GM18511 (cell line): Measurements from ENCODE around the gene MTF2.
"Not testable (repeated sequence)": the region's sequence is repeated elsewhere in the genome, so short reads cannot be mapped to it uniquely, and the experiment has no call there.

Experiments
- ATAC-seq: cut with Tn5 transposase; IDR thresholded peaks from one replicate; pipeline ENCODE4 v1.9.1; 2021; ENCODE audit warnings: mild to moderate bottlenecking, moderate library complexity; ENCODE audit not compliant: unreplicated experiment

Gene MTF2

DNA sequence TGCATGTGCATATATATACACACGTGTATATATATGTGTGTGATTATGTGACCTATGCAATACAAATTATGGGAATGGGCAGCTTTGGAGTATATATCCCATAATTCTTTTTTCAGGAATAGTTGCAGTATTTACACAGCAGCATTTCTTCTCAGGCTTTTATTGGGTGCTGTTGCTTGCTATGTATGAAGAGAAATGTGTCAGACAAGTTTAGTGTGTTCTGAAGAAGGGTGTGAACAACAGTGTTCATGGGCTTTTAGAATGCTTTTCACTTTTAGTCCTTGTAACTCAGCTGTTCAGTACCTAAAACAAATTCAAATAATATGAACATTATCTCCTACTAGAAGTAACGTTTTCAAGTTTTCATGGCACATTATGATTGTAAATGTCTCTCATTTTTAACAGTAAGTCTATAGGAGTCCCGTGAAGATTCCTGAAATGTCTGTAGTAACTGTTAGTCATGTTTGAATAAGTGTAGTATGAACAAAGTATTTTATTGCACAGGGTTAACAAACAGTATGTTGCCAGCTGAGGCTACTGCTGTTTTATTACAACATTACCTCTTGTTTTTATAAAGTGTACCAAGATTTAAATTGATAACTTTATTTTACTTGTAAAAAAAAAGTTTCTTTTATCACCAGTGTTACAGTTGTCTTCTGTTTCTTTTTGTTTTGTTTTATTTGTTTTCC lies 58.7 kb downstream of the MTF2 start:
- ATAC-seq = no peak

DNA sequence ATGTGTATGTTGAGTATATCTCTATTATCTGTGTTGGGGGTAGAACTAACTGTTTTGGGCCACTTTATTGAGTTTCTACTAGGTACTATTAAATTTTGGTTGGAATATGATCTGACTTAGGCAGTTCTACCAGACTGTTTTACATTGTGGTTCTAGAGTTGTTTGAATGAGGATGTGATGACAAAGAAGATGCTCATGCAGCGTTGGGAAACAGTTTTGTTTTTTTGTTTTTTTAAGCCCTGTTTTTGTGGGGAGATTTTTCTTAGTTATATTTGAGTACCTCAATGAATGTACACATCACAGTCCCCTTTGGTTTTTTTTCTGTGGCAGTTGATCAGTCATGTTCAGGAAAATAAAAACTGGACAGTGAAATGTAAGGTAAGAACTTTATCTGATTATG lies 61.0 kb downstream of the MTF2 start:
- ATAC-seq = no peak

- ATAC-seq = no peak
Measured at GRCh38 chr1:93142161-93142560, 63.1 kb downstream of the MTF2 start.

DNA sequence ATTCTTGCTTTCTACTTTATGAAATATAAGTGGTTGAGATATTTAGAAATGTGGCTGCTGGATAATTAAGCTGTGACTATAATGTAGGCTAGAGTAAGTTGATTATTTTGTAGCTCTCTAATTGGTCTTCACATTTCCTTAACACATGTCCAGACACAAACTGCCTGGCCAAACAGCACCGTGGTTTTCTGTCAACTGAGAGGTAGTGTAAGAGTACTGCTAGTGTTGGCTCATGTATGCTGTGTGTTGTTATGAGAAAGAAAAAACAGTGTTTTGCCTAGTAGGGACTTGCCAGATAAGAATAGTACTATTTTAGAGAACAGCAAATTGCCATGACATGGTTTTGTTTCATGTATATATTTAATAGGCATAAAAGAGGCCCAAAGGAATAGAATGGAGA lies 64.1 kb downstream of the MTF2 start:
- no peak for ATAC-seq

DNA sequence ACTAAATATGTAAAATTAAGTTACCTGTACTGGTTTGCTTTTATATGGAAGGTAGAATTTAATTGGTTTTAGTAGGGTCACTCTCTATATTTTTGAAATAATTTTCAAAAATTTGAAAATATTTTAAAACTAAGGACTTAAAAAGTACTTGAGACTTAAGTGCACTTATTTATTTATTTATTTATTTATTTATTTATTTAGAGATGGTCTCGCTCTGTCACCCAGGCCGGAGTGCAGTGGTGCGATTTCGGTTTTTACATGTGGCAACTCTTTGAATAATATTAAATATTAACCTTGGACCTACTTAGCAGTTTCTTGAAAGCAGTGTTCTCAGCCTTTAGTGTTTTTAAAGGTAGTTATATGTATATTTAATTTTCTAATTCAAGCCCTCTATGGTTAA lies 64.7 kb downstream of the MTF2 start:
- ATAC-seq = no peak

DNA sequence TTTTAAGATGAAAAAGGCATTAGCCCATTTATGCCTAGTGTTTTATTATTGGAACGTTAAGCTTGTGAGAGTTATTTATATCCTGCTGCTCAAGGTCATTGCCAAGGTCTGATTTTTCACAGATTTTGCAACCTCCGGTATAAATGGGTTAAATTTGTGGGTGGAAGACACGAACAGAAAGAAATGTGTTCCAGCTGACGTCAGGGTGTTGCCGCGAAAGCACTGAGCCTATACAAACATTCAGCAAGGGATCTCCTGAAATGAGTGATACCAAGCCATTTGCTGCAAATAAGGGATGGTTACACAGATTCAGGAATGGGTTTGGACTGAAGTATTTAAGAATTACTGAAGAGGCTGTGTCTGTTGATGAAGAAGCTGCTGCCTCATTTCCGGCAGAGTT lies 68.9 kb downstream of the MTF2 start:
- ATAC-seq = no peak

GRCh38 chr1:93150729-93151128 lies 71.6 kb downstream of the MTF2 start:
- ATAC-seq = no peak

GRCh38 chr1:93151474-93151873 lies 72.4 kb downstream of the MTF2 start:
- ATAC-seq = no peak

DNA sequence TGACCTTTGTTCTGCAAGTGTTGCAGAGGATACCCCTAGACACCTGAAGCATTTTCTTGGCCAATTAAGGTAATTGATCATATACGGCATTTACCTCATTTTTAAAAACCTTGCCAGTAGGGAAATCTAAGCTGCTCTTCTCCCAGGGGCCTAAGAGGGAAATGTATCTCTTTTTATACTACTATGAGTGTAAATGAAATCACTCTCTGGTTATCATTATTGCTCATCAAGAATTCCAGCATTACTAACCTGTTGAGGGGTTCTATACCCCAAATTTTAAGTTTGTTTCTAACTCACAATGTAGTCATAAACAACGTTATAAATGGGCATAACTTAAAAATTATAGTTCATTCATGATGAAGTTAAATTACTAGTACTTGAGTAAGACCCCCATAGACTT lies 73.8 kb downstream of the MTF2 start:
- no peak for ATAC-seq

- ATAC-seq = no peak
Measured at GRCh38 chr1:93154898-93155297, 75.8 kb downstream of the MTF2 start.

GRCh38 chr1:93155335-93155734 lies 76.3 kb downstream of the MTF2 start:
- ATAC-seq = no peak

GRCh38 chr1:93159337-93159736 lies 80.3 kb downstream of the MTF2 start:
- ATAC-seq = no peak

DNA sequence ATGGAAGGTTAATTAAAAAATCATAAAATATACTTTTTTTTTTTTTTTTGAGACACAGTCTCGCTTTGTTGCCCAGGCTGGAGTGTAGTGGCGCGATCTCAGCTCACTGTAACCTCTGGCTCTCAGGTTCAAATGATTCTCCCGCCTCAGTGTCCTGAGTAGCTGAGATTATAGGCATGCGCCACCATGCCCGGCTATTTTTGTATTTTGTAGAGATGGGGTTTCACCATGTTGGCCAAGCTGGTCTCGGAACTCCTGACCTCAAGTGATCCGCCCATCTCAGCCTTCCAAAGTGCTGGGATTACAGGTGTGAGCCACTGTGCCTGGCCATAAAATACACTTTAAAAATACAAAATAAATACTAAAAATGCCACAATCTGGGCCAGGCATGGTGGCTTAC lies 84.2 kb downstream of the MTF2 start:
- ATAC-seq = not testable (repeated sequence)

DNA sequence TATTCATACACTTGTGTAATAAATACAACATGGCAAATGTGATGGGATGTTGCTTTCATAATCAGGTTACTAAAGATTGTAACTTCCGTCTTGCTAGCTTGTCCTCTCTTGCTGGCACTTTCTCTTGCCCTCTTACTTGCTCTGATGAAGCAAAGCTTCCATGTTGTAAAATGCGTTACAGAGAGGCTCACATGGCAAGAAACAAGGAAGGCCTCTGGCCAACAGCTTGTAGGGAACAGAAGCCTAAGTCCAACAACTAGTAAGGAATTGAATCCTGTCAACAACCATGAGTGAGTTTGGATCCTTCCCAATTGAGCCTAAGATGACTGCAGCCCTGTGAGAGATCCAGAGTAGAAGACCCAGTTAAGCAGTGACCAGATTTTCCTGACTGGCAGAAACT lies 85.7 kb downstream of the MTF2 start:
- ATAC-seq = no peak

DNA sequence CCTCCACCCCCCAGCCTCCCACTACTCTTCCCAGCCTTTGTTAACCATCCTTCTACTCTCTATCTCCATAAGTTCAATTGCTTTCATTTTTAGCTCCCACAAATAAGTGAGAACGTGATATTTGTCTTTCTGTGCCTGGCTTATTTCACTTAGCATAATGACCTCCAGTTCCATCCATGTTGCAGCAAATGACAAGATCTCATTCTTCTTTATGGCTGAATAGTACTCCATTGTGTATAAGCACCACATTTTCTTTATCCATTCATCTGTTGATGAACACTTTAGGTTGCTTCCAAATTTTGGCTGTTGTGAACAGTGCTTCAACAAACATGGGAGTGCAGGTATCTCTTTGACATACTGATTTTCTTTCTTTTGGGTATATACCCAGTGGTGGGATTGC lies 86.8 kb downstream of the MTF2 start:
- not testable (repeated sequence) for ATAC-seq

DNA sequence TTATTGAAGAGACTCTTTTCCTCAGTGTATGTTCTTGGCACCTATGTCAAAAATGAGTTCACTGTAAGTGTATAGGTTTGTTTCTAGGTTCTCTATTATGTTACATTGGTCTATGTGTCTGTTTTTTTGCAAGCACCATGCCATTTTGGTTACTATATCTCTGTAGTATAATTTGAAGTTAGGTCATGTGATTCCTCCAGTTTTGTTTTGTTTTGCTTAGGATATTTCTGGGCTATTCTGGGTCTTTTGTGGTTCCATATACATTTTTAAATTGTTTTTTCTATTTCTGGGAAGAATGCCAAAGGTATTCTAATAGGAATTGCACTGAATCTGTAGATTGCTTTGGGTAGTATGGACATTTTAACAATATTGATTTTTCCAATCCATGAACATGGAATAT lies 87.9 kb downstream of the MTF2 start:
- ATAC-seq = no peak

- ATAC-seq = not testable (repeated sequence)
Measured at GRCh38 chr1:93170141-93170678, 91.1 kb downstream of the MTF2 start.

GRCh38 chr1:93171549-93172034 lies 92.5 kb downstream of the MTF2 start:
- ATAC-seq = no peak

DNA sequence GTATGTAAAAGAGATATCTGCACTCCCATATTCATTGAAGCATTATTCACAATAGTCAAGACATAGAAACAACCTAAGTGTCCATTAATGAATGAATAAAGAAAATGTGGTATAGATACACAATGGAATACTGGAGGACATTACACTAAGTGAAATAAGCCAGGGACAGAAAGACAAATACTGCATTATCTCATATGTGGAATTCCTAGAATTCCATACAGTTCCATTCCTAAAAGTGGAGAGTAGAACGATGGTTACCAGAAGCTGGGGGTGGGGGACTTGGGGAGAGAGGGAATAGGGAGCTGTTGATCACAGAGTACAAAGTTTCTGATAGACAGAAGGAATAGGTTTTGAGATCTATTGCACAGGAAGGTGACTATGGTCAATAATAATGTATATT lies 93.7 kb downstream of the MTF2 start:
- no peak for ATAC-seq

DNA sequence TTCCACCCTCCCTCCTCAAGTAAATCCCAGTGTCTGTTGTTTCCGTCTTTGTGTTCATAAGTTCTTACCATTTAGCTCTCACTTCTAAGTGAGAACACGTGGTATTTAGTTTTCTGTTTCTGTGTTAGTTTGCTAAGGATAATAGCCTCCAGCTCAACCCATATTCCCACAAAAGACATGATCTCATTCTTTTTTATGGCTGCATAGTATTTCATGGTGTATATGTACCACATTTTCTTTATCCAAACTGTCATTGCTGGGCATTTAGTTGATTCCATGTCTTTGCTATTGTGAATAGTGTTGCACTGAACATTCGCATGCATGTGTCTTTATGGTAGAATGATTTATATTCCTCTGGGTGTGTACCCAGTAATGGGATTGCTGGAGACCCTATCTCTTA lies 95.6 kb downstream of the MTF2 start:
- not testable (repeated sequence) for ATAC-seq

DNA sequence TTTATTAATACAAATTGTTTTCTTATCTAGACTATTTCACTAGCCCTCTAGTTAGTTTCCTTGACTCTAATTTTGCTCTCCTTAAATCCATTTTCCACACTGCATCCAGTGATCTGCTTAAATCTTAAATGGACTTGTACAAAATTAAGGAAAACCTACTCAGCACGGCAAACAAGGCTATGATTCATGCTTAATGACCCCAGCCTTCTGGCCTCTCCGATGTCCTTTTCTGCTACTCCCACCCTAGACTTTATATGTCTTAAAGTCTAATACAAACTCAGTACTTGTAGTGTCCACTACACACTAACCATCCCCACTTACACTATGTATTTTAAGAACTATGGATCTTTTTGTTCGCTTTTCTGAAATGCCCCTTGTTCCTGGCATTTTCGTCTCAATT lies 98.9 kb downstream of the MTF2 start:
- ATAC-seq = no peak

- ATAC-seq = no peak
Measured at GRCh38 chr1:93178418-93178817, 99.3 kb downstream of the MTF2 start.
